ENCODE data around the gene DENND1A. TPM values are rescaled to one million over a fixed set of nuclear protein-coding genes. Genes with fewer than 3 reads are reported as not detected.

The DENND1A gene
- total RNA-seq, 1 donor from 2014 or later = 48.1 TPM

GRCh38 chr9:123643518-123643917, 286.4 kb downstream of the DENND1A start:
- Mint-ChIP-seq H3K27ac (no peak overlapping the region), H3K4me3 (no peak overlapping the region), H3K27me3 (ENCODE audit: insufficient read depth, low read depth) (no peaks in the 10 kb centered on the region), H3K4me1 (peaks cover 8% of the 10 kb centered on the region), H3K9me3 (no peaks in the 10 kb centered on the region), H3K36me3 (peaks cover 7% of the 10 kb centered on the region)
- H3K9ac ChIP-seq = no peak overlapping the region
- H3K4me2 ChIP-seq = no peak overlapping the region
- TF ChIP-seq EZH2phosphoT487 (IDR thresholded peaks at IDR 0.05) (no peak), EZH2 (IDR thresholded peaks at IDR 0.05) (no peak), CTCF (IDR thresholded peaks at IDR 0.05) (no peak)
- no peak overlapping the region for H2AFZ ChIP-seq (replicated peaks)
- H3K9me3 ChIP-seq (ENCODE audit: low read depth) = no peaks in the 10 kb centered on the region
- H3K4me3 ChIP-seq = no peak overlapping the region
- no peak overlapping the region for H3K27ac ChIP-seq
- no peaks in the 10 kb centered on the region for H3K36me3 ChIP-seq
- no peak for DNase-seq (ENCODE audit: low spot score)
- no peaks in the 10 kb centered on the region for H3K27me3 ChIP-seq
- H4K20me1 ChIP-seq (ENCODE audit: low read depth) = no peaks in the 10 kb centered on the region
- peaks cover 7% of the 10 kb centered on the region for H3F3A ChIP-seq (ENCODE audit: low read depth)
- H3K4me1 ChIP-seq = peaks cover 4% of the 10 kb centered on the region
- H3K79me2 ChIP-seq (ENCODE audit: low read depth) = no peaks in the 10 kb centered on the region

GRCh38 chr9:123642291-123643278, 287.3 kb downstream of the DENND1A start:
- TF ChIP-seq EZH2 (IDR thresholded peaks at IDR 0.05) = no peak
- TF ChIP-seq CTCF (IDR thresholded peaks at IDR 0.05) = no peak
- no peak for TF ChIP-seq EZH2phosphoT487 (IDR thresholded peaks at IDR 0.05)
- Histone ChIP-seq H3K27me3 (no peaks in the 10 kb centered on the region), H3F3A (ENCODE audit: low read depth) (peaks cover 7% of the 10 kb centered on the region), H3K79me2 (ENCODE audit: low read depth) (no peaks in the 10 kb centered on the region), H3K4me2 (no peak overlapping the region), H3K36me3 (no peaks in the 10 kb centered on the region), H2AFZ (replicated peaks) (no peak overlapping the region), H3K27ac (no peak overlapping the region), H3K9me3 (ENCODE audit: low read depth) (no peaks in the 10 kb centered on the region), H3K4me3 (no peak overlapping the region), H3K4me1 (peaks cover 7% of the 10 kb centered on the region), H4K20me1 (ENCODE audit: low read depth) (no peaks in the 10 kb centered on the region), H3K9ac (no peak overlapping the region)
- Mint-ChIP-seq H3K36me3 (peaks cover 7% of the 10 kb centered on the region), H3K4me3 (no peak overlapping the region), H3K4me1 (peaks cover 8% of the 10 kb centered on the region), H3K9me3 (no peaks in the 10 kb centered on the region), H3K27ac (no peak overlapping the region), H3K27me3 (ENCODE audit: insufficient read depth, low read depth) (no peaks in the 10 kb centered on the region)
- no peak for DNase-seq (ENCODE audit: low spot score)

GRCh38 chr9:123640792-123641222, 289.1 kb downstream of the DENND1A start:
- H2AFZ ChIP-seq (replicated peaks) = no peak overlapping the region
- Mint-ChIP-seq H3K9me3 (no peaks in the 10 kb centered on the region), H3K27me3 (ENCODE audit: insufficient read depth, low read depth) (no peaks in the 10 kb centered on the region), H3K4me3 (no peak overlapping the region), H3K4me1 (peaks cover 8% of the 10 kb centered on the region), H3K27ac (no peak overlapping the region), H3K36me3 (peaks cover 4% of the 10 kb centered on the region)
- peaks cover 7% of the 10 kb centered on the region for H3F3A ChIP-seq (ENCODE audit: low read depth)
- H3K27ac ChIP-seq = no peak overlapping the region
- H3K4me1 ChIP-seq = peaks cover 7% of the 10 kb centered on the region
- no peaks in the 10 kb centered on the region for H4K20me1 ChIP-seq (ENCODE audit: low read depth)
- TF ChIP-seq CTCF (IDR thresholded peaks at IDR 0.05) = no peak
- TF ChIP-seq EZH2 (IDR thresholded peaks at IDR 0.05) = no peak
- TF ChIP-seq EZH2phosphoT487 (IDR thresholded peaks at IDR 0.05) = no peak
- no peak for DNase-seq (ENCODE audit: low spot score)
- no peak overlapping the region for H3K4me3 ChIP-seq
- H3K9ac ChIP-seq = no peak overlapping the region
- no peaks in the 10 kb centered on the region for H3K36me3 ChIP-seq
- no peaks in the 10 kb centered on the region for H3K27me3 ChIP-seq
- H3K4me2 ChIP-seq = no peak overlapping the region
- H3K9me3 ChIP-seq (ENCODE audit: low read depth) = no peaks in the 10 kb centered on the region
- no peaks in the 10 kb centered on the region for H3K79me2 ChIP-seq (ENCODE audit: low read depth)
